HG02763 (cell line): ENCODE results near the gene PCOLCE2.

Experiments used
- ATAC-seq: cut with Tn5 transposase; IDR thresholded peaks from one replicate; pipeline ENCODE4 v1.9.1; 2021; ENCODE audit warnings: mild to moderate bottlenecking, moderate library complexity; ENCODE audit not compliant: unreplicated experiment

Gene PCOLCE2

GRCh38 chr3:142888481-142889211 is at the start of gene PCOLCE2:
Gene PCOLCE2 (minus strand): TSS chr3:142889083. CDS start chr3:142888896, 187 bp downstream.
- no peak for ATAC-seq

- no peak for ATAC-seq
Measured at GRCh38 chr3:142935963-142936362, 47.1 kb upstream of the PCOLCE2 start.

- ATAC-seq = no peak
Measured at GRCh38 chr3:142934887-142935269, 46.0 kb upstream of the PCOLCE2 start.

GRCh38 chr3:142934128-142934886 is 45.4 kb upstream of the PCOLCE2 start:
- ATAC-seq = no peak

- peak; percentile 81 for ATAC-seq
Measured at GRCh38 chr3:142931222-142931621, 42.3 kb upstream of the PCOLCE2 start.

- no peak for ATAC-seq
Measured at GRCh38 chr3:142930463-142930862, 41.6 kb upstream of the PCOLCE2 start.

- ATAC-seq = no peak
Measured at GRCh38 chr3:142929890-142930289, 41.0 kb upstream of the PCOLCE2 start.

GRCh38 chr3:142929109-142929508 is 40.2 kb upstream of the PCOLCE2 start:
- peak; percentile 57 for ATAC-seq

GRCh38 chr3:142926368-142926944 is 37.6 kb upstream of the PCOLCE2 start:
- no peak for ATAC-seq

GRCh38 chr3:142925140-142925539 is 36.3 kb upstream of the PCOLCE2 start:
- no peak for ATAC-seq

GRCh38 chr3:142923694-142924093 is 34.8 kb upstream of the PCOLCE2 start:
- ATAC-seq = no peak

GRCh38 chr3:142916605-142917004 is 27.7 kb upstream of the PCOLCE2 start:
- no peak for ATAC-seq

GRCh38 chr3:142915636-142916035 is 26.8 kb upstream of the PCOLCE2 start:
- ATAC-seq = no peak

- no peak for ATAC-seq
Measured at GRCh38 chr3:142914286-142914811, 25.5 kb upstream of the PCOLCE2 start.

- ATAC-seq = no peak
Measured at GRCh38 chr3:142913432-142913831, 24.5 kb upstream of the PCOLCE2 start.

- ATAC-seq = no peak
Measured at GRCh38 chr3:142912402-142913172, 23.7 kb upstream of the PCOLCE2 start.

GRCh38 chr3:142910280-142910679 is 21.4 kb upstream of the PCOLCE2 start:
- ATAC-seq = no peak

- ATAC-seq = no peak
Measured at GRCh38 chr3:142909282-142909681, 20.4 kb upstream of the PCOLCE2 start.

- ATAC-seq = no peak
Measured at GRCh38 chr3:142907996-142908395, 19.1 kb upstream of the PCOLCE2 start.

- ATAC-seq = no peak
Measured at GRCh38 chr3:142904639-142905436, 16.0 kb upstream of the PCOLCE2 start.
